MG63 (cell line): ENCODE results near the gene CALML6. TPM values are rescaled to one million over a fixed set of nuclear protein-coding genes. Genes with fewer than 3 reads are reported as not detected.
A peak's percentile ranks its signal among the peaks of the same experiment; 100 is the strongest.
"Not testable (repeated sequence)": the region's sequence is repeated elsewhere in the genome, so short reads cannot be mapped to it uniquely, and the experiment has no call there.

Experiments used
- DNase-seq: peaks from one replicate; pipeline ENCODE4 v3.0.0-alpha.2; 2020
- H3K27me3 ChIP-seq: fragments of 250-450 bp; sonication (Bioruptor Pico); 2 replicates; pipeline ENCODE4 v1.5.1; 2020; ENCODE audit warnings: mild to moderate bottlenecking, moderate library complexity
- H3K36me3 ChIP-seq: fragments of 250-450 bp; sonication (Bioruptor Pico); 2 replicates; pipeline ENCODE4 v1.5.1; 2020; ENCODE audit warnings: mild to moderate bottlenecking, moderate library complexity
- H3K4me3 ChIP-seq: fragments of 250-450 bp; sonication (Bioruptor Pico); 2 replicates; pipeline ENCODE4 v1.5.1; 2020; ENCODE audit warnings: mild to moderate bottlenecking, moderate library complexity
- H3K9me3 ChIP-seq: fragments of 250-450 bp; sonication (Bioruptor Pico); 2 replicates; pipeline ENCODE4 v1.5.1; 2020; ENCODE audit warnings: mild to moderate bottlenecking, moderate library complexity
- total RNA-seq: library from RNA; depleted of rRNA; stranded (reverse); fragments of >200 nt; shearing (Covaris generic); gene quantifications from 2 replicates; pipeline ENCODE4 v1.2.3, GENCODE V29; 2014; ENCODE audit warnings: low replicate concordance; rRNA removed

CALML6 gene, protein sequence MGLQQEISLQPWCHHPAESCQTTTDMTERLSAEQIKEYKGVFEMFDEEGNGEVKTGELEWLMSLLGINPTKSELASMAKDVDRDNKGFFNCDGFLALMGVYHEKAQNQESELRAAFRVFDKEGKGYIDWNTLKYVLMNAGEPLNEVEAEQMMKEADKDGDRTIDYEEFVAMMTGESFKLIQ
- 0.20 TPM in 1 of 2 replicates, not detected in the other for total RNA-seq

DNA sequence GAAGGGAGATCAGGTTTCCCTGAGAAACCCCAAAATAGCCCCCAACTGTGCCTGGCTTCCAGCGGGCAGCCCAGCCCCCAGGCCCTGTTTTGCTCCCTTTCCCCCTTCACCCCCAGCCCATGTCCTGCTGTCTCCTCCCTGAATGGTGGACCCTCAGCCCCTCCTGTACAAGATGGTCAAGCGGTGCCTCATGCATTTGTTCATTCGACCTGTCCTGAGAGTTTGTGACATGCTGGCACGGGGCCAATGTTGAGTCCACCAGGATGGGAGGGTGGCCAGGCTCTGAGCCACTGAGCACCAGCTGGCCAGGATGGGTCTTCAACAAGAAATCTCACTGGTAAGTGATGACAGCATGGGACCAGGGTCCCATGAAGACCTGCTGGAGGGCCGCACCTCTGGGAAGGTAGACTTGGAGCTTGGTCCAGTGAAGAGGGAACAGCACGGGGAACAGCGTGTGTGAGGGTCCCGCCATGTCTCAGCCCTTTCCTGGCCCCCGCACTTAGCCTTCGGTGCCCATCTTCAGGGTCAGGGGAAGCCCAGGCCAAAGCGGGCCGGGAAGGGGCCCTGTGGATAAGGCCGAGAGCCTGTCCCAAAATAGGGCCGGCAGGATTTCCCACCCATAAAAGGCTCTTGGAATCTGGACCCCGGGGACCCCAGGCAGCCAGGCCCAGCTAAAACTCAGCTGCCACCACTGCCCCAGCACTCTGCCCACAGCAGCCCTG, at the start of gene CALML6:
Gene CALML6 (plus strand): TSS at position 290 of the 722 bp plus-strand sequence. CDS start 21 bp downstream, at position 311.
- Histone ChIP-seq H3K4me3 (no peak within 1 kb of the TSS), H3K36me3 (no peaks in the 10 kb centered on the region), H3K27me3 (no peaks in the 10 kb centered on the region), H3K9me3 (no peaks in the 10 kb centered on the region)
- DNase-seq = no peak

DNA sequence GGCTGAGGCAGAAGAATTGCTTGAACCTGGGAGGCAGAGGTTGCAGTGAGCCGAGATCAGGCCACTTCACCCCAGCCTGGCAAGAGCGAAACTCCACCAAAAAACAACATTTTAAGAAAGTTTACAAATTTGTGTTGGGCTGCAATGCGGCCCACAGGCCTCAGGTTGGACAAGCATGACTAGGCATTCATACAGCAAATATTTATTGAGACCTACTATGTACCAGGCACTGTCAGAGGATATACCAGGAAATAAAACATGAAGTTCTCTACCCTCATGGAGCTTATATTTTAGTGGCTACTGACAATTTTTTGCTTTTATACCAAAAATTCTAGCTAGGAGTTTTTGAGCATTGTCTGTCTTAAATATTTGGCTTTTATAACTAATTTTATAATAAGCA, 47.9 kb upstream of the CALML6 start:
- Histone ChIP-seq H3K4me3 (no peak overlapping the region), H3K36me3 (peaks cover 28% of the 10 kb centered on the region), H3K9me3 (no peaks in the 10 kb centered on the region), H3K27me3 (no peaks in the 10 kb centered on the region)
- no peak for DNase-seq

- Histone ChIP-seq H3K27me3 (no peaks in the 10 kb centered on the region), H3K36me3 (peaks cover 40% of the 10 kb centered on the region), H3K4me3 (no peak overlapping the region), H3K9me3 (no peaks in the 10 kb centered on the region)
- DNase-seq = no peak
These were observed 45.6 kb upstream of the CALML6 start for GRCh38 chr1:1869469-1869868.

- H3K9me3 ChIP-seq = no peaks in the 10 kb centered on the region
- peaks cover 55% of the 10 kb centered on the region for H3K36me3 ChIP-seq
- no peaks in the 10 kb centered on the region for H3K27me3 ChIP-seq
- no peak for DNase-seq
- H3K4me3 ChIP-seq = no peak overlapping the region
These were observed 42.6 kb upstream of the CALML6 start for GRCh38 chr1:1872329-1872994.

DNA sequence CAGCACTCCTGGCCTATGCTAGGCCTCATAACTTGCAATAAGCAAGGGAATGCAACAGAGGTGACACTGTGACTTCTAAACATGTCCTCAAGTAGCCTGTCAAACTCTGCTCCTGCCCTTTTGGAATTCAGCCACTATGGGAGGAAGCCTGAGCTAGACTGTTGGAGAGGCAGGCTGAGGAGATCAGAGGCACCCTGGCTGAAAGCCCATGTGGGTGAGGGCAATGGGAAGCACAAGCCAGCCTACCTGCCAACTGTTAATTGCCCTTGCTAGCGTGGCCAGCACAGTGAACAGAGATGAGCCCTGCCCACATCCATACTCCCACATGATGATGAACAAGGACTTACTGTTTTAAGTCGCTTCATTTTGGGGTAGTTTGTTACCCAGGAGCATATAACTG, 41.9 kb upstream of the CALML6 start:
- peaks cover 57% of the 10 kb centered on the region for H3K36me3 ChIP-seq
- peak; percentile 58 for DNase-seq
- H3K27me3 ChIP-seq = no peaks in the 10 kb centered on the region

DNA sequence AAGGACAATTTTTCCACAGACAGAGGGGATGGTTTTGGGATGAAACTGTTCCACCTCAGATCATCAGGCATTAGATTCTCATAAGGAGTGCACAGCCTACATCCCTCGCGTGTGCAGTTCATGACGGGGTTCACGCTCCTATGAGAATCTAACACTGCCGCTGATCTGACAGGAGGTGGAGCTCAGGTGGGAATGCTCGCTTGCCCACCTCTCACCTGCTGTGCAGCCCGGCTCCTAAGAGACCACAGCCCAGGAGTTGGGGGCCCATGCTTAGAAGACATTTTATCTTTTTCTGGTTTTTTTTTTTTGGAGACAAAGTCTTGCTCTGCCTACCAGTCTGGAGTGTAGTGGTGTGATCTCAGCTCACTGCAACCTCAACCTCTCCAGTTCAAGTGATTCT, 40.2 kb upstream of the CALML6 start:
- Histone ChIP-seq H3K4me3 (no peak overlapping the region), H3K27me3 (no peaks in the 10 kb centered on the region), H3K9me3 (no peaks in the 10 kb centered on the region), H3K36me3 (peaks cover 53% of the 10 kb centered on the region)
- DNase-seq = no peak

More for the DNA sequence above, 41.9 kb upstream of the CALML6 start:
- Histone ChIP-seq H3K9me3 (no peaks in the 10 kb centered on the region), H3K4me3 (no peak overlapping the region)

- Histone ChIP-seq H3K9me3 (no peaks in the 10 kb centered on the region), H3K27me3 (no peaks in the 10 kb centered on the region), H3K36me3 (peaks cover 55% of the 10 kb centered on the region), H3K4me3 (no peak overlapping the region)
- no peak for DNase-seq
These were observed 39.1 kb upstream of the CALML6 start for GRCh38 chr1:1875932-1876331.

DNA sequence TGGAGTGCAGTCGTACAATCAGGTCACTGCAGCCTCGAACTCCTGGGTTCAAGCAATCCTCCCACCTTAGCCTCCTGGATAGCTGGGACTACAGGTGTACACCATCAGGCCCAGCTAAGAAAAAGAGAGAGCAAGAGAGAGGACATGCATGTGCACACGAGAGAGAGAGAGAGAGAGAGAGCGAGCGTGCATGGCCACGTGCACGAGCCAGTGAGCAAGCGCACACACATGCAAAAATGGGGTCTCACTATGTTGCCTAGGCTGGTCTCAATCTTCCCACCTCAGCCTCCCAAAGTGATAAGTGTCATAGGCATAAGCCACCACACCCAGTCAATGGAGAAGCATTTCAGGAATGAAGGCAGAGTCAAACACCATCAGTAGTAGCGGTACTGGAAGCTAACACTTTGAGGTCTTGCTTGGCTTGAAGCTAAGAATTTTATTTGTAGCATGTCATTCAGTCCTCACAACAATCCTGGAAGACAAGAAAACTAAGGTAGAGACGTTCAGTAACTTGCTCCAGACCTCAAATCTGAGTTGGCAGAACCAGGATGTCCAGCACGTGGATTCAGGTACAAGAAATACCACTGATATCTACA, 38.6 kb upstream of the CALML6 start:
- Histone ChIP-seq H3K36me3 (peaks cover 53% of the 10 kb centered on the region), H3K4me3 (no peak overlapping the region), H3K27me3 (no peaks in the 10 kb centered on the region), H3K9me3 (no peaks in the 10 kb centered on the region)
- DNase-seq = no peak

DNA sequence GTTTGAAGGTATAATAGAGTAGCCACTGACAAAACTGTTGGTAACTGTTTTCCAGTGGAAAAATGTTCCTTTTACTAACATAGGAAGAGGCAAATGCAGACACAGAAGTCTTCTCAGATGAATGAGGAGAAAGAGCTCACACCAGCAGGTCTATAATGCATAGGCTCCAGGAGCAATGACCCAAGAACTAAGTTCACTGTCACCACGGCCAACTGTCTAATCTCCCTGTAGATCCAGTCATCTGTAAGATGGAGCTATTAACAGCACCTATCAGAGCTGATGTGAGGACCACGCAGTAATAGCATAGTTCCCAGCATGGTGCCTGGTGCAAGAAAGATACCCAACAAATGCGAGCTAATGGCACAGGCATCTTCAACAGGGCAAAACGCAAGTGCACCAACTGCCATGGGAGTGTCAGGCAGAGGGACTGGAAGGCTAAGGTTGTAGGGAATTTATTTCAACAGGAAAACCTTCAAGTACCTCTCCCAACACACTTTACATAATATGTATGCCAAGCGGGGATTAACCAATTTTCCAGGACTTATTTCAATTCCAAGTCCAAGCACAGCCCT, 37.1 kb upstream of the CALML6 start:
- Histone ChIP-seq H3K9me3 (no peaks in the 10 kb centered on the region), H3K36me3 (peaks cover 46% of the 10 kb centered on the region), H3K27me3 (no peaks in the 10 kb centered on the region), H3K4me3 (no peak overlapping the region)
- DNase-seq = no peak

GRCh38 chr1:1879942-1880341, 35.1 kb upstream of the CALML6 start:
- DNase-seq = no peak
- peaks cover 35% of the 10 kb centered on the region for H3K36me3 ChIP-seq
- H3K9me3 ChIP-seq = no peaks in the 10 kb centered on the region
- no peaks in the 10 kb centered on the region for H3K27me3 ChIP-seq
- no peak overlapping the region for H3K4me3 ChIP-seq

- Histone ChIP-seq H3K36me3 (peaks cover 31% of the 10 kb centered on the region), H3K4me3 (no peak overlapping the region), H3K9me3 (no peaks in the 10 kb centered on the region), H3K27me3 (no peaks in the 10 kb centered on the region)
- no peak for DNase-seq
These were observed 34.3 kb upstream of the CALML6 start for GRCh38 chr1:1880617-1881312.

DNA sequence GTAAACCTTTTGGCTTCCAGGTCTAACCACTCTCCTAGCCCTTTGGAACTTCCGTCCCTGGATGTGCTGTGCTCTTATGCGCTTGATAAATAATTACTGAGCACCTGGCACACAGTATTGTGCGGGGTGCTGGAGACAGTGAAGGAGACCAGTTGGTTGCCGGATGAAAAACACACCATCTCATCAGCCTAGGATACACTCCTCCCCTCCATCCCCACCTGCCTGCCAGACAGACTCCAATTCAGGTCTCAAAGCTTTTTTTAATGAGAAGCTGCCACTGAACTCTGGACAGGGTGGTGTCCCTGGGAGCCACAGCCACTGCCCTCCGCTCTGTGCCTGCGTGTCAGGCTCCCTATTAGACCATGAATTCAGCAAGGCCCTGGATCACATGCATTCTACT, 33.3 kb upstream of the CALML6 start:
- Histone ChIP-seq H3K36me3 (peaks cover 22% of the 10 kb centered on the region), H3K9me3 (no peaks in the 10 kb centered on the region), H3K4me3 (no peak overlapping the region), H3K27me3 (no peaks in the 10 kb centered on the region)
- no peak for DNase-seq

- H3K36me3 ChIP-seq = peaks cover 18% of the 10 kb centered on the region
- DNase-seq = no peak
These were observed 31.8 kb upstream of the CALML6 start for GRCh38 chr1:1883092-1883873.

GRCh38 chr1:1883890-1884289, 31.2 kb upstream of the CALML6 start:
- H3K9me3 ChIP-seq, H3K4me3 ChIP-seq, H3K27me3 ChIP-seq, DNase-seq: not testable (repeated sequence)
- H3K36me3 ChIP-seq = peaks cover 18% of the 10 kb centered on the region

More at GRCh38 chr1:1883092-1883873, 31.8 kb upstream of the CALML6 start:
- Histone ChIP-seq H3K4me3 (no peak overlapping the region), H3K9me3 (no peaks in the 10 kb centered on the region), H3K27me3 (no peaks in the 10 kb centered on the region)

DNA sequence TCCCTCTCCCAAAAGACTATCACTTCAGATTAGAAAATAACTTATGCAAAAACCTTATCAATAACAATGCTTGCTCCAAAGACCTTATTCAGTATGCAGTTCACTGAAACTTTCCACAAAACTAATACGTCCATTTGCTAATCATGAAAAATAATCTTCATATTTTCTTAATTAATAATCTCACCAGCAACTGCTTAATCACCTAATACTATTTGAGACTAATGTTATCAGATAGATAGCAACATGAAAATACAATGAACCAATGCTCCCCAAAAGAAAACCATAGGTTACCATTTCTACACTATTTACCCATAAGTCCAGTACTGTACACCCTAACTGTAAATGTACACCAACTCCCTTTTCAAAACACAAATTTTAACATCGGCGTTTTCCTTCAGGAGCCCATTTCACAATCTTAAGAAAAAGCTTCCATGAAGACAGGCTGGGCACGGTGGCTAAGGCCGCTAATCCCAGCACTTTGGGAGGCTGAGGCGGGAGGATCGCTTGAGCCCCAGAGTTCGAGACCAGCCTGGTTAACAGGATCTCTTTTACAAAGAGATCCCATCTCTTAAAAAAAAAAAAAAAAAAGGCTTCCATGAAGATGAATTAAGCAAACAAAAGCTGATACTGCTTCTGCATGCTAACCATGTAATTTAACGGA, 25.8 kb upstream of the CALML6 start:
- no peak for DNase-seq
- Histone ChIP-seq H3K4me3 (peak overlapping the region; percentile 67), H3K9me3 (no peaks in the 10 kb centered on the region), H3K27me3 (no peaks in the 10 kb centered on the region), H3K36me3 (peaks cover 11% of the 10 kb centered on the region)
